Measurements from ENCODE around the gene CREG1. TPM values are rescaled to one million over a fixed set of nuclear protein-coding genes. Genes with fewer than 3 reads are reported as not detected.

The CREG1 gene
- total and polyA plus RNA-seq, 4 donors: 86.8 to 123 (median 95.8) TPM

DNA sequence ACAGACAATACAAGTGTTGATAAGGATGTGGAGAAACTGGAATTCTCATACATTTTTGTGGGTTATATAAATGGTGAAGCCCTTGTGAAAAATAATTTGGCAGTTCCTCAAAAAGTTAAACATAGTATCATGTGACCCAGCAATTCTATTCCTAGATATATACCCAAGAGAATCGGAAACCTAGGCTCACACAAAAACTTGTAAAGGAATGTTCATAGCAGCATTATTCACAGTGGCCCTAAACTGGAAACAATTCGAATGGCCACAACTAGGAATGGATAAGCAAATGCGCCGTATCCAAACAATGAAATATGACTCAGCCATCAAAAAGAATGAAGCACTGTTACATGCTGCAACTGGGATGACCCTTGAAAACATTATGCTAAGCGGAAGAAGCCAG, 31.3 kb downstream of the CREG1 start:
- H3K27me3 ChIP-seq (ENCODE audit: control insufficient read depth in 4 of 4, insufficient read depth in 4 of 4, low read length in 3 of 4): no peaks in the 10 kb centered on the region
- 88% methylated on average over 5 of the region's 5 CpGs for WGBS
- no peak overlapping the region for H3K9ac ChIP-seq (ENCODE audit: low read depth in 1 of 2, low read length in 2 of 2)
- no peak overlapping the region for H3K4me3 ChIP-seq (ENCODE audit: low read depth in 1 of 3, low read length in 3 of 3)
- H3K9me3 ChIP-seq (ENCODE audit: control insufficient read depth in 4 of 4, low read length in 3 of 4): no peaks in the 10 kb centered on the region
- H3K4me1 ChIP-seq (ENCODE audit: control insufficient read depth in 4 of 4, insufficient read depth in 4 of 4, low read length in 3 of 4): peaks cover 0 to 3% (median 1%) of the 10 kb centered on the region in 4 donors
- H3K27ac ChIP-seq (ENCODE audit: low read depth in 1 of 2, low read length in 2 of 2): no peak overlapping the region
- no peak for TF ChIP-seq RAD21 (IDR thresholded peaks at IDR 0.05)
- TF ChIP-seq ATF3 (IDR thresholded peaks at IDR 0.05): no peak
- TF ChIP-seq FOXA2 (IDR thresholded peaks at IDR 0.05): no peak
- TF ChIP-seq HNF4G (IDR thresholded peaks at IDR 0.05): no peak
- no peak for TF ChIP-seq HNF4A (conservative IDR thresholded peaks at IDR 0.05)
- no peak for TF ChIP-seq CTCF (IDR thresholded peaks at IDR 0.05; ENCODE audit: low read depth, low read length, missing input control)
- no peak for TF ChIP-seq FOXA1 (IDR thresholded peaks at IDR 0.05)
- H3K36me3 ChIP-seq (ENCODE audit: control insufficient read depth in 4 of 4, insufficient read depth in 3 of 4, low read depth in 1 of 4, low read length in 3 of 4): no peaks in the 10 kb centered on the region
- DNase-seq (ENCODE audit: low spot score): no peak

- no peak overlapping the region for H3K9ac ChIP-seq (ENCODE audit: low read depth in 1 of 2, low read length in 2 of 2)
- H3K27me3 ChIP-seq (ENCODE audit: control insufficient read depth in 4 of 4, insufficient read depth in 4 of 4, low read length in 3 of 4): no peaks in the 10 kb centered on the region
- H3K4me3 ChIP-seq (ENCODE audit: low read depth in 1 of 3, low read length in 3 of 3): no peak overlapping the region
- DNase-seq (ENCODE audit: low spot score): no peak
- H3K9me3 ChIP-seq (ENCODE audit: control insufficient read depth in 4 of 4, low read length in 3 of 4): no peaks in the 10 kb centered on the region
- peaks cover 0 to 3% (median 1%) of the 10 kb centered on the region in 4 donors for H3K4me1 ChIP-seq (ENCODE audit: control insufficient read depth in 4 of 4, insufficient read depth in 4 of 4, low read length in 3 of 4)
- H3K27ac ChIP-seq (ENCODE audit: low read depth in 1 of 2, low read length in 2 of 2): no peak overlapping the region
- no peaks in the 10 kb centered on the region for H3K36me3 ChIP-seq (ENCODE audit: control insufficient read depth in 4 of 4, insufficient read depth in 3 of 4, low read depth in 1 of 4, low read length in 3 of 4)
- TF ChIP-seq CTCF (IDR thresholded peaks at IDR 0.05; ENCODE audit: low read depth, low read length, missing input control) (no peak), RAD21 (IDR thresholded peaks at IDR 0.05) (peak in 1 of 2 donors; percentile 59)
These were observed 32.8 kb downstream of the CREG1 start for GRCh38 chr1:167520711-167521206.

DNA sequence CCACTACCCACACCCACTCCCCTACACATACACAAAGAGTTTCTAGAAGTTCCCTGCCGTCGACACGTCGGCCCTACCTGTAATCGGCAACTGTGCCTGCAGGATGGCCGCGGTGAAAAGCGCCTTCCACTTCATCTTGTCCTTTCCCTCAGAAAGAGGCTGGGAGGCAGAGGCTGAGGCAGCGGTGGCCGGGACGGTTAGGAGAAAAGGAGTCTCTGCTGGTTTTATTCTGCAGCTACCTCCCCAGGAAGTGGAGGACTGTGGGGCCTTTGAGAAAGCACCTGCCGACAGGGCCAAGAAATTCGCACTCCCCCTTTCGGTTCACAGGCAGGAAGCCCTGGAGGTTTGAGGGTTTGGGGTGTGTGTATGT, 35.2 kb downstream of the CREG1 start, which contains the start of gene CD247:
TSS of gene CD247 (minus strand) at position 199 of the 370 bp plus-strand sequence. CDS start at position 135, 64 bp downstream.
- Histone ChIP-seq H3K27ac (ENCODE audit: low read depth in 1 of 2, low read length in 2 of 2) (peak within 1 kb of the TSS in 1 of 2 donors; percentile 0), H3K9me3 (ENCODE audit: control insufficient read depth in 4 of 4, low read length in 3 of 4) (no peaks in the 10 kb centered on the region), H3K4me1 (ENCODE audit: control insufficient read depth in 4 of 4, insufficient read depth in 4 of 4, low read length in 3 of 4) (no peaks in the 10 kb centered on the region), H3K36me3 (ENCODE audit: control insufficient read depth in 4 of 4, insufficient read depth in 3 of 4, low read depth in 1 of 4, low read length in 3 of 4) (no peaks in the 10 kb centered on the region), H3K9ac (ENCODE audit: low read depth in 1 of 2, low read length in 2 of 2) (no peak within 1 kb of the TSS), H3K4me3 (ENCODE audit: low read depth in 1 of 3, low read length in 3 of 3) (peak within 1 kb of the TSS in 1 of 3 donors; percentile 1), H3K27me3 (ENCODE audit: control insufficient read depth in 4 of 4, insufficient read depth in 4 of 4, low read length in 3 of 4) (no peaks in the 10 kb centered on the region)
- 85% methylated on average over 14 of the region's 14 CpGs for WGBS
- TF ChIP-seq FOXA2 (IDR thresholded peaks at IDR 0.05) (no peak), ATF3 (IDR thresholded peaks at IDR 0.05) (no peak), REST (IDR thresholded peaks at IDR 0.05) (no peak), YY1 (IDR thresholded peaks at IDR 0.05) (no peak), GABPA (IDR thresholded peaks at IDR 0.05 in 1 of 2, conservative IDR thresholded peaks at IDR 0.05 in 1 of 2) (no peak), ZBTB33 (IDR thresholded peaks at IDR 0.05) (no peak), JUND (IDR thresholded peaks at IDR 0.05) (no peak)
- TF ChIP-seq, protein P1, sequence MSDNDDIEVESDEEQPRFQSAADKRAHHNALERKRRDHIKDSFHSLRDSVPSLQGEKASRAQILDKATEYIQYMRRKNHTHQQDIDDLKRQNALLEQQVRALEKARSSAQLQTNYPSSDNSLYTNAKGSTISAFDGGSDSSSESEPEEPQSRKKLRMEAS (IDR thresholded peaks at IDR 0.05): no peak
- DNase-seq (ENCODE audit: low spot score): no peak

Measured in liver (tissue), 9 donors.